ENCODE results near the gene C21orf58.

GRCh38 chr21:46334351-46335140 lies 10.9 kb upstream of the C21orf58 start:
- TF ChIP-seq CTCF (conservative IDR thresholded peaks at IDR 0.05 in 1 of 2, IDR thresholded peaks at IDR 0.05 in 1 of 2; ENCODE audit: extremely low read depth in 1 of 2, insufficient read depth in 1 of 2, low read depth in 1 of 2, low read length in 2 of 2) (no peak), EZH2 (IDR thresholded peaks at IDR 0.05; ENCODE audit: borderline replicate concordance, low read length) (no peak)
